GM12801 (cell line): ENCODE measurements around the gene KLHL35.

Experiments
- CTCF ChIP-seq: IDR thresholded peaks from one replicate; pipeline ENCODE4 v1.5.1; 2011; ENCODE audit warnings: control low read depth; ENCODE audit not compliant: insufficient read length; ENCODE audit errors: extremely low read depth

The KLHL35 gene

GRCh38 chr11:75472081-75472732 is 39.2 kb upstream of the KLHL35 start:
- no peak for TF ChIP-seq CTCF

GRCh38 chr11:75471176-75471973 is 38.4 kb upstream of the KLHL35 start:
- TF ChIP-seq CTCF, result no peak

GRCh38 chr11:75470476-75471080 is 37.6 kb upstream of the KLHL35 start:
- no peak for TF ChIP-seq CTCF

- no peak for TF ChIP-seq CTCF
Observed at GRCh38 chr11:75469785-75470405, 36.9 kb upstream of the KLHL35 start.

GRCh38 chr11:75468534-75469340 is 35.7 kb upstream of the KLHL35 start:
- TF ChIP-seq CTCF, result no peak

GRCh38 chr11:75467881-75468280 is 34.9 kb upstream of the KLHL35 start:
- TF ChIP-seq CTCF, result no peak
